GM18951 (cell line): Measurements from ENCODE around the gene GPN2.
"Not testable (repeated sequence)": the region's sequence is repeated elsewhere in the genome, so short reads cannot be mapped to it uniquely, and the experiment has no call there.

ENCODE experiments used
- POLR2A ChIP-seq: IDR thresholded peaks from 4 replicates; pipeline ENCODE4 v1.6.1; 2011; ENCODE audit warnings: mild to moderate bottlenecking; ENCODE audit not compliant: insufficient read length, insufficient read depth; ENCODE audit errors: extremely low read depth
- in situ Hi-C: fragments of 300-500 bp; cut with MboI; formaldehyde crosslinking; loops from one replicate; pipeline ENCODE4 v1.12.0; 2022; ENCODE audit warnings: low sequenced_read_pairs, mixed read lengths, inconsistent platforms; ENCODE audit not compliant: unreplicated experiment

The GPN2 gene

DNA sequence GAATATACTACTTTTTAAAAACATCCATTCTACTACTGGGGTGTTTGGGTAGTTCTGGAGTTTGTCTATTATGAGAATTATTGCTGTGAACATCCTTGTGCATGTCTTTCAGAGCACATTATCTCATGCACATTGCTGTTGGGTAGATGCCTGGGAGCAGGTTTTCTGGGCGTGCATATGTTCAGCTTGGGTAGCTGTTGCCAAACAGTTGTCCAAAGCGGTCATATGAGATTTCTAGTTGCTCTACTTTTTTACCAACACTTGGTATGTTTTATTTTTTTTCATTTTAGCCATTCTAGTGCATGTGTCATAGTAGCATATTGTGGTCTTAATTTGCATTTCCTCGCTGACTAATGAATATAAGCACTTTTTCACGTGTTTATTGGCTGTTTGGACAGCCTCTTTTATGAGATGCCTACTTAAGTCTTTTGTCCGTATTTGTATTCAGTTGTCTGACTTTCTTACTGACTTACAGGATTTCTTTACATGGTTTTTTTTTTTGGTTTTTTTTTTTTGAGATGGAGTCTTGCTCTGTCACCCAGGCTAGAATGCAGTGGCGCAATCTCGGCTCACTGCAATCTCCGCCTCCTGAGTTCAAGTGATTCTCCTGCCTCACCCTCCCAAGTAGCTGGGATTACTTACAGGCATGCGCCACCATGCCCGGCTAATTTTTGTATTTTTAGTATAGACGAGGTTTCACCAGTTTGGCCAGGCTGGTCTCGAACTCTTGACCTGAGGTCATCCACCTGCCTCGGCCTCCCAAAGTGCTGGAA lies 45.5 kb downstream of the GPN2 start:
- in situ Hi-C loops, result no loop called here

DNA sequence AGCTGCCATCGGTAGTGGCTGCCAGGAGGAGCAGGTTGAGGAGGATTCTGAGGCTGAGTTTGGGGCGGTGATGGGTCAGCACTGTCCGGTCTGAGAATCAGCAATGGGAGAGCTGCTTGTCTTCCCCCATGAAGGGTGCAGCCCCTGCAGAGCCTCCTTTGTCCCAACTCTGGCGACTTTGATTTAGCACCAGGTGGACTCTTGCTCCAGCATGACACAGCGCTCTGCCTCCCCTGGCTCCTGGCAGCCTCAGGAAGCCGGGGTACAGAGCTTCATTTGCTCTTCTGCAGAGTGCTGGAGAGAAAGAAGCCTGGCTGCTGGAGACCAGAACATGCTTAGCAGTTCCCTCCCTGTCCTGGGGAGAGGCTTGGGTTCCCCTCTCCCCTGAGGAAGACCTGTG lies 50.3 kb downstream of the GPN2 start:
- TF ChIP-seq POLR2A, result no peak
- in situ Hi-C loops, result no loop called here

More for the DNA sequence above, 45.5 kb downstream of the GPN2 start:
- TF ChIP-seq POLR2A, result no peak

DNA sequence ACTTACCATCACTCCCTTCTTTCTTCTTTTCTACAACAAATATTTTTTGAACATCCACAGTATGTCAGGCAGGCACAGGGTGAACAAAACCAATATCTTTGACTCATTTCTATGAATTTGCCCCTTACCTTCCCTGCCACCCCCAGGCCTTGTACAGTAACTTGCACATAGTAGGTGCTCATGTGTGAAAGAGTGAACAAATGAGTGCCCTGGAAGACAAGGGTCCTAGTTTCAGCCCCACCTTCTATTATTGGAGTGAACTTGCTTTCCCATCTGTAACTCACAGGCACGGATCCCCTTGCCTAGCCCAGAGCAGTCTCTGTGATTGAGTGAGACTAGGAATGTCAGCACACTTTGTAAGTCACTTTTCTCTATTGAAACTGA lies 50.8 kb downstream of the GPN2 start:
- TF ChIP-seq POLR2A, result no peak
- in situ Hi-C loops, result no loop called here

DNA sequence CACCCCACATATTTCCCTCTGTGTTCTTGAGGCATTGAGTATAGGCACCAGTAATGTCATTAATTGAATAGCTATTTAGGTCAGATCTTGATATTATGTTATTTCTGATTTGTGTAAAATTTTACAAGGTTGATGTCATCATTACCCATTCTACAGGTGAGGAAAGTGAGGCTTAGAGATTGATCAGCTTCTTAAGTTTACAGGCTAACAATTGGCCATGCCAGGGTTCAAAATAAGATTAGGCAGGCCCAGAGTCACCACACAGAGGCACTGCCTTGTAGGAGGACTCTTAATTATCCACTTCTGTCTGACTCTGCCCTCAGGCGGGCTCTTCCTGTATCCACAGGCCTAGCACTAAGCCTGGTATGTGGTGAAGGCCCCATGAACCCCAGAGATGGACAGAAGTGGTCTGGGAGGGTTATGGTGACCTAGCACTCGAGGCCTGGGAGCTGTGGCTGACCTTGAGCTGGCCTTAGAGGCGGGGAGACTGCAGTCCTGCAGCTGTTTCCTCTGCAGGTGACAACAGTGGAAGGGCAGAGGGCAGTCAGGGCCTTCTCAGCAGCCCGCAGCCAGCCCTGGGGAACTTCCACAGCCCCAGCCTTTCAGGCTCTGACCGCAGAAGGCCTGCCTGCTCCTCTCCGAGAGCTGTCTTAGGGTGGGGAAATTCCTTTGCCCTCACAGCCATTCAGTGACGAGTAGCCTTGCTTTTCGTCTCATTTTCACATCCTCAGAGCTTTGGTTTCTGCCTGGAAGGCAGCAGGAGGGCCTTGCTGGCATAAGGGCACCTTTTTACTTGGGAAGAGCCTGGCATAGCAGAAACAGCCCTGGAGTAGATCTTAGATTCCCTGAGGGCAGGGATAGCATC lies 51.4 kb downstream of the GPN2 start:
- in situ Hi-C loops, result no loop called here

DNA sequence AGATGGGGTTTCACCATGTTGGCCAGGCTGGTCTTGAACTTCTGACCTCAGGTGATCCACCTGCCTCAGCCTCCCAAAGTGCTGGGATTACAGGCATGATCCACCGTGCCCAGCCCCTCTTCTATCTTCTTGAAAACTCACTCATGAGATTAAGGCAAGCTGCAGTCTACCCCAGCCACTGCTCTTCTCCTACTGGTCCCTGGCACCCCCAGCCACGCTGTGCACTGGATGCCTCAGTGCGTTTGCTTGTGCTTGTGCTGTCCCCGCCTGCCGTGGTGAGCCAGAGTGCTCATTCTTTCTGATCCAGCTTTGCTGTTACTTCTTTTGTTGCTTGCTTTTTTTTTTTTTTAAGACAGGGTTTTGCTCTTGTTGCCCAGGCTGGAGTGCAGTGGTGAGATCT lies 52.4 kb downstream of the GPN2 start:
- in situ Hi-C loops, result not testable (repeated sequence)

More for the DNA sequence above, 51.4 kb downstream of the GPN2 start:
- TF ChIP-seq POLR2A, result peak; percentile 26

DNA sequence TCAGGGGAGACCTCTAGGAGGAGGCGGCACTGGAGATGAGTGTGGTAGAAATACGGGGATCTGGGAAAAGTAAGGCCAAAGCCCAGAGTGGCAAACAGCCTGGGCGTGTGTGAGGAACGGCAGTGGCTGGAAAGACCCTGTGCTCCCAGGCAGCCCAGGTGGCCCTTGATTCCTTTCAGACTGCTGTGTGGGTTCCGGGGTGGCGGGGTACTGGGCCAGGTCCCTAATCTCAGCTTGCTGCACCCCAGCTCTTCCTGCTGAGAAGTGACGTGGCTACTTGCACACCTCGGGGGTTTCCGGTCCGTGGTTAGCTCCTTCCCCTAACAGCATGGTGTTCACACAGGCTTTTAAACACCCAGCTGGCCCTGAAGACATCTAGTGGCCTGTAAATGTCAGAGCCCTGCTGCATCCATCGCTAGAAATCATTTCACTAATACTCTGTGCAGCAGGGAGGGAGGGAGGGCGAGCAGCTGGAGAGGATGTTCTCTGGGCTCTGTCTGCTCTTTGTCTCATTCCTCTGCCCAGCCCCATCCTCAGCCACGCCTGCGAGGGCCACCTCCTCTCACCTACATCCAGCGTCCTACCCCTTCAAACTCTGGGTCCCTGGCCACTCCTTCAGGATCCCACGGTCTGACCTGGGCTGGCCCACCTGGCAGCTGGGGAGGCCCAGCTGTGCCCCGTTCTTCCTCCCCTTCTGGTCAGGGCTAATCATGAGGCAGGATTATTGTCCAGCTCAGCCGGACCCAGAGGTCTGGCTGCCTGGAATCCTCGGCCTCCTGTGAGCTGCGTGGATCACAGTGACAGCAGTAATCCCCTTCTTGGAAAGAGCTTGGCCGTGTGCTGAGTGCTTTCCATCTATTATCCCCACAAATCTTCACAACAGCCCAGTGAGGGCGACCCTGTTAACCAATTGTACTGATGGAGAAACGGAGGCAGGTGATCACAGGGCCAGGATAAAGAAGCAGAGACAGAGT lies 56.4 kb downstream of the GPN2 start:
- peak; percentile 71 for TF ChIP-seq POLR2A
- in situ Hi-C loops, result no loop called here

DNA sequence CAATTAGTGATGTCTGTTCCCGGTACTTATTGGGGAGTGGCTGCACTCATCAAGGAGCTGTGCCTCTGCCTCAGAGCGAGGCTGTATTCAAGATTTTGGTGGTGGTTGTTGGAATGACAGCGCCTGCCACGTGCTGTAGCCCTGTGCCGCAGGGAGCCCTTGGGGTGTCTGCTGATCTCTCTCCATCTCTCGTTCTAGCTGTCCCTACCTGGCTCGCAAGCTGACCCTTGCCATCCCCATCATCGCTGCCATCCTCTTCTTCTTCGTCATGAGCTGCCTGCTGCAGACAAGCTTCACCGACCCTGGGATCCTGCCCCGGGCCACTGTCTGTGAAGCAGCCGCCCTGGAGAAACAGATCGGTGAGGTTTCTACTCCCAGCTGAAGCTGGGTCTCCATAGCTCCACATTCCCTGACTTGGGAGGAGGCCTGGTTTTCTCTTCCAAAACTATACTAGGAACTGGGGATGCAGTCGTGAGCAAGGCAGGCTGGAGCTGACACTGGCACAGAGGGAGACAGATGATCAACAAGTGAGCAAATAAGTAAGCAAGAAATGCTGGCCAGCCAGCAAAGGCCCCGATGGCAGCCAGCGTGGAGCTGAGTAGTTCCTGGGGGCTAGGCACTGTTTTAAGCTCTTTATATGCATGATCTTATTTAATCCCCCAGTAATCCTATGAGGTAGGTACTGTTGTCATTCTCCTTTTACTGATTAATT lies 57.7 kb downstream of the GPN2 start:
- no peak for TF ChIP-seq POLR2A
- in situ Hi-C loops, result no loop called here

DNA sequence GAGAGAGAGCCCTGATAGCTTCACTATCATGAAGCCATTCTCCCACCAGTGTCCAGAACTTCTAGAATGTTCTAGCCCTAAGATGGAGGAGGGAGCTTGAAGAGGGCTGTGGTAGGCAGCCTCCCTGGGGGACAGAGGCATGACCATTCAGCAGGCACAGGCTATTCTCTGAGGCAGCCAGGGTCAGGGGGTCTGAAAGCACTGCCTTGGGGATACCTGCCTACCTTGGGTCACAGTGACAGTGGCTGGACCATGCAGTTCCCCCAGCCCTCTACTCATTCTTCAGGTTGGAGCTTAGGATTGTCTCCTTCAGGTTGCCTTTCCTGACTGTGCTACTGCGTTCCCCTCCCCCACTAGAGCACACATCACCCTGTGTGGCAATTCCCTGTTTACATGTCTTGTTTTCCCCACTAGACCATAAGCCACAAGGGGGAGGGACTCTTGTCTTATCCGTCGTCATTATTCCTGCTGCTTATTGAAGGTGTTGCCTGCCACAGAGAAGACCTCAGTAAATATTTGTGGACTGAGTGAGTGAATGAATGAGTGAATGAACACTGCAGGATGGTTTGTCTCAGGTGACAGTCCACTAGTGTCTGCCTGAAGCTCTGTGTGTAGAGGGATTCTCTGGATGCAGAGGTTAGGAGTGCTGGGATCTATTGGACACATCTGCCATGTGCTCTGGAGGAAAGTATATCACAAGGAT lies 58.4 kb downstream of the GPN2 start:
- no peak for TF ChIP-seq POLR2A
- in situ Hi-C loops, result no loop called here

DNA sequence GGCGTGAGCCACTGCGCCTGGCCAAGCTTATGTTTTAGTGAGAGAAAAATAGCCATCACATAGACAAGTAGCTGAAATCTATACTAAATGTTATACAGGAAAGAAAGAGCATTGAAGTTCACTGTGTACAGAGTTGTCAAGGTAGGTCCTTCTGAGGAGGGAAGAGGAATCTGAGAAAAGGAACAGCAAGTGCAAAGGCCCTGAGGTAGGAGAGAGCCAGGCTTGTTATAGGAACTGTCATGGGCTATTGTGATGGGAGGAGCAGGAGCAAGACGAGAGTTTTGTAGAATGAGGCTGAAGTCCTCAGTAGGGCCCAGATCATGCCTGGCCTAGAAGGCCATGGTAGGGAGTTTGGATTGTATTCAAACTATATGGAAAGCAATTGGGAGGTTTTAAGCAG lies 59.0 kb downstream of the GPN2 start:
- in situ Hi-C loops, result no loop called here
- no peak for TF ChIP-seq POLR2A

DNA sequence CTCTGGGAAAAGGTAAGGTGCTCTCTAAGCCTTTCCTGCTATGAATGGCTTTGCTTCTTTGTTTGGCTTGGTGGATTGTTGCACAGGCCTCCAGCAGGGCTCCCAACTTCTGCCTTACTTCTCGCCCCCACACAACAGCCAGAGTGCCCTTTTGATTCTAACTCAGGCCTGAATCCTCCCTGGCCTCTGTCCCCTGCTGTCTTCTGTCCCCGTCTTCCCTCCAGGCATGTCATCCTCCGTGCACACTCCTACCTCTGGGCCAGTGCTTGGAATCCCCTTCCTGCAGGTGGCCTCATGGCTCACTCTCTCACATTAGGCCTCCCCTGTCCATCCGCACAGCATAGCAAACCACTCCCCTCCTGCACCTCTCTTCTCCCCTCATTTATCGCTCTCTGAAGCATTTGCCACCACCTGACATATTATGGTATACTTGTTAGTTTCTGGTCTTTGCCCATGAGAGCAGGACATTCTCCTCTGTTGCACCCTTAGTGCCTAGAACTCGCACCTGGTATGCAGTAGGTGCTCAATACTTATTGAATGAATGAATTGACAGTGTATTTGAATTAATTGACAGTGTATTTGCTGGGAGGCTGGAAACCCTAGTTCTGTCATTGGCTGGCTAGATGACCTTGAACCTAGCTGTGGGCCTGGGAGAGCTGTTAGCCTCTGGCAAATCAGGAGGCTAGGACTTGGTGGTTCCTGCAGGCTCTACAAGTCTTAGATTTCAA lies 60.7 kb downstream of the GPN2 start:
- TF ChIP-seq POLR2A, result no peak
- in situ Hi-C loops, result no loop called here

DNA sequence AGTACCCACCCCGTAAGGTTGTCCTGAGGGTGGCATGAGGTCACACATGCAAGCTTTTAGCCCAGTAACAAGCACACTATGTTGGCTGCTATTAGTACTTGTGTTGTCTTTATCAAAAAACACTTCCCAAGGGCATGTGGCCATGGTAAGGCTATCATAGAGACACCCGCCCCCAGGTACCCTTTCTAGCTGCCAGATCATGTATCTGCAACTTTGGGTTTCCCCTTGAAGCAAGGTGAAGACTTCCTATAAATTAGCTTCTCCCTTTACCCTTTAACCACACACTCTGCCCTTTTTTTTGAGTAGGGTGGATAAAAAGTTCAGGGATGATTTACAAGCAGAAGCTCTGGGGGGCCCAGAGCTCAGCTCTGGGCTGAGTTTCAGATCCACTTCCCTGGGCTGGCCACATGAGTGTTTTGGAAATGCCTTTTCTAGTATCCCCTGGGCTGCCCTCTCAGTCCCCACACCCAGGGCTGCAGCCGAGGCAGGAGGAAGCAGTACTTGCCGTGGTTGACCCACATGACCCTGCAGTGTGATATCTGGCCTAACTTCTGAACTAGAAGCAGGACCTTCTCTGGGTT lies 61.6 kb downstream of the GPN2 start:
- TF ChIP-seq POLR2A, result no peak
- in situ Hi-C loops, result no loop called here
